HG02870 (cell line): ENCODE results near the gene LETM1.

Experiments
- ATAC-seq: cut with Tn5 transposase; IDR thresholded peaks from one replicate; pipeline ENCODE4 v1.9.1; 2021; ENCODE audit warnings: mild to moderate bottlenecking, moderate library complexity; ENCODE audit not compliant: unreplicated experiment

The LETM1 gene

DNA sequence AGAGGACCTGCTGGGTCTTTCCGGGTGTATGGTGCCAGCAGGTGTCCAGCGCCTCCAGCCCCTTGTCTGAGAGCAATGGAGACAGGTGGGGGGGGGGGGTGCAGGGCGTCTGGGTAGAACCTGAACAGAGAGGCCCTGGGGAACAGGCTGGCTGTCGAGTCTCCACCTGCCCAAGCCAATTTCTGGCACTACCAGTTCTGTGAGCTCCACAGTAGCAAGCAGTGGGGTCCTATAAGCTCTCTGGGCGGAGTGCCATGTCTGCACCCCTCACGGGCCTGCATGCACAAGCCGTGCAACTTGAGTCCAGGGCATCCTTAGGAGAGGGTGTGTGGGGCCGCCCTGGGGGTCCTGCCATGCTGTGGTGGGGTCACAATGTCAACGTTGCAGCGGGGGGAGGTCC is 72.9 kb downstream of the LETM1 start:
- ATAC-seq: no peak

DNA sequence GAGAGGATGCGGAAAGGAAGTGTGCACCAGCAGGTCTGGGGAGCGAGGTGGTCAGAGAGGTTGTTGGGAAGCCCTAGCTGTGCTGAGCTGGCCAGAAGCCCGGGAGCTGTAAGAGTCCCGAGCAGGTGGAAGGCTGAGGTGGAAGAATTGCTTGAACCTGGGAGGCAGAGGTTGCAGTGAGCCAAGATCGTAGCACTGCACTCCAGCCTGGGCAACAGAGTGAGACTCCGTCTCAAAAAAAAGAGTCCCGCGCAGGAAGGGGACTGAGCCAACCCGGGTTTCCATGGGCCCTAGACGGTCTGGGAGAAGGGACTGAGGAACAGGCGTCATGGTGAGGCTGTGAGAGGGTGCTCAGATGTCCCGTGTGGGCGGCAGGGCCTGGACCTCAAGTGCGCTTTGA is 75.5 kb downstream of the LETM1 start:
- ATAC-seq: no peak

DNA sequence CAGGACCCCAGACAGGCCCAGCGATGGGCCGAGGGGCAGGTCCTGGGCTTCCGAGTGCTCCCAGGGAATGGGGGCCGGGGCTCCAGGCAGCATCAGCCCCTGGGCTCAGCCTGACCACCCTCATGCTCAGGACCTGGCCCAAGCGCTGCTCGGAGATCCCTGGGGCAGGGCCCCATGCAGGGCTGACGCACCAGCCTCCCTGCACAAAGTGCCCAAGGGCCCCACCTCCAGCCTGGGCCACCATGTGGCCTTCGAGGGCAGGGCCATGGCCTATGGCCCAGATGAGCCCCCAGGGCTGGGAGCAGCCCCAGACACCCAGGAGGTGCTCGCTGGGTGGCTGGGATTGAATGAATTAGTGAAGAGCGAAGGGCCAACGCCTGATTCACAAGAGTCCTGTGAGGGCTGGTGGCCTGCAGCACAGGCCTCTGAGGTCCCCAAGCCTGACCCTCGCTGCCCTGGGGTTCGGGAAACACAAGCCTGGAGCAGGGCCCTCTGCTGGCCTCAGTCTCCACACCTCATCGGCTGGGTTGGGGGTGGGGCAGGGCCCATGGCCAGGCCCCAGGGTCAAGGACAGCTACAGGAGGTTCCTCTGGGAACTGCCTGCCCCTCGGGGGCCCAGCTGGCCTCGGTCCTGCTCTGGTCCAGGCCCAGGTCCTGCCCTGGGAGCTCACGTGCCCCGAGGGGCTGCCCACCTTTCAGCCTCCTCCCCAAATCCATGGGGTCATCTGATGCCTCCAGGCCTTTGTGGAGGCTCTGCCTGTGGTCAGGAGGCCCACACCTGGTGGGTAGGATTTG is 76.2 kb downstream of the LETM1 start:
- no peak for ATAC-seq

DNA sequence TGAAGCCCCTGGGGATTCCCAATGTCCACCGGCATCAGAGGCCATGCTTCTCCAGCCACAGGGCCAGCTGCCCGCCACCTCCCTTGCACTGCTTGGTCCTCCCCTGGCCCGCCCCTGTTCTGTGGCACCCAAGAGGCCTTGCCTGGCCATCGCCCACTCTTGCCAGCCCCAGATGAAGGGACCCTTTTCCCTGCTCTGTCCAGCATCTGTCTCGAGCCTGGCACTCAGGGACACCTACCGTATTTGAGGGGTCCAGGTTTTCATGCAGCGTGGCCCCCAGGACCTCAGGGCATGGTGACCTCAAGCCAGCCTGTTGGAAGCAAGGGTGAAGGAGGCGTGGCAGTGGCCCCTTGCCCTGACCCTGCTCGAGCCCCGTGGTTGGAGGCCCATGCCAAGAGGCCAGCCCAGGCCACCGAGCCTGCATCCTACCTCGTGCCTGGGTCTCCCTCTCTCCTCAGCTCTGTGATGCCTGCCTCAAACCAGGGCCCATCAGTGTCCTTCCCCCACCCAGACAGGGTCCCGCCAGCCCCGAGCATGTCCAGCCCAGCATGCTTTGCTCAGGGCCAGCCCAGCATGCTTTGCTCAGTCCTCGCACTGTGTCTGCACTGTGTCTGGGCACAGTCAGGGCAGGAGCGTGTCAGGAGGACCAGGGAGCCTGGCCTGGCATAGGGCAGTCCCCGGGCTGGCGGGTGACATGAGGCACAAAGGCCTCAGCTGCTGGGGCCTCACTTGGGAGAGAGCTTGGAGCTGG is 77.1 kb downstream of the LETM1 start:
- ATAC-seq: no peak

DNA sequence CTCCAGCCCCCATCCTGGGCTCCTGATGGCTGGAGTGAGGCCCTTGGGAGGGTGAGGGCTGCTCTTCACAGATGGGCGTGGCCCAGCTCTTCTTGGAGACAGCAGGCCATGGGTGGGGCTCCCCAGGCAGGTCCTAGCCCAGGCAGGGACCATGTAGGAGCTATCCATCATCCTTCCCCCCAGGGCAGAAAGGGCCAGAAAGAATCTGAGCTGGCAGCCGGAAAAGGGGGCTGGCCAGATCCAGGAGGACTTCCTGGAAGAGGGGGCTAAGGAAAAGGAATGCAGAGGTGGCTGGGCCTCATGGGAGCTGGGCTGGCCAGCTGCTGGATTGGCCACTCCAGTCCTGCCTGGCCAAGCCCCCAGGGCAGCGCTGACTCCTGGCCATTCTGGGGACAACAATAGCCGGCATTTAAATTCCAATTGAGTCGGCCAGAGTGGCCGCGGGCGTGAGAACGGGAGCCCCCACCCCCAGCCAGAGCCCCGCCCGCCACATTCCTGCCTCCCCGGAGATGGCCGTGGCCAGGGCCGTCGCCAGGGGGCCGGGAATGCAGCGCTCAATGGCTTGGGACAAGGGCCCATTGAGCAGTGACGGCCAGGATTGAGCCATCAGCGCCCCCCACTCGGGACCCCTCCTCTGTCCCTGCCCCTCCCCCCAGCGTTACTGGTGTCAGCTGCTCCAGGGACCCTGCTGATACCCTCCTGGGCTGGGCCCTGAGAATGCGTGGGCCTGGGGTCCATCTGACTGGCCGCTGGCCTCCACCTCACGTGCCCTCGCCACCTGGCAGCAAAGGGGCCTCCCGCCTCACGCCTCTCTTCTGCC is 77.9 kb downstream of the LETM1 start:
- no peak for ATAC-seq

DNA sequence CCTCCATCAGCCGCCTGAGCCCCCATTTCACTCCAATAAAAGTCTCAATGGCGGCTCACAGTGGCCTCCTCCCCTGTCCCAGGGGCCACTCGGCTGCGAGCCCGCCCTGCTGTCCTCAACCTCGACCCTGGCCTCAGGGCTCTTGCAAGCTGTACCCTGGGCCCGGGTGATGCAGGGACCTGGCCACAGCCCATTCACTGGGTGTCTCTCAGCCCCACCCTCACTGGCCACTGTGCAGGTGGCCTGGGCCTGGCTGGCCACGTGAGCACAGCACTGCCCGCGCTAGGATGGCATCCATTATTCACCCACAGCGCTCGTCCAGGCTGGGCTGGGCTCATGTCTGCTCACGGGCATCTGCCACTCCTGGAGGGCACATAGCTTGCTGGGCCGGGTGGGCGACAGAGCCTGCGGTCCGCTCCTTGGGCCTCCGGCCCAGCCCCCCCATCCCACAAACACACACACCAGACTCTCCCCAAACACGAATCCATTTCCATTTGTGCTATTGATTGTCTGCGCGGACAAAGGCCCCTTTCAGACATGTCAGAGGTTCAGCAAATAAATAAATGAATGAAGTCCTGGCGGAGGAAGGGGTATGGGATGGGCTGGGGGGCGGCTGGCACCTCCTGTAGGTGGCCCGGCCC is 79.3 kb downstream of the LETM1 start:
- ATAC-seq: no peak

DNA sequence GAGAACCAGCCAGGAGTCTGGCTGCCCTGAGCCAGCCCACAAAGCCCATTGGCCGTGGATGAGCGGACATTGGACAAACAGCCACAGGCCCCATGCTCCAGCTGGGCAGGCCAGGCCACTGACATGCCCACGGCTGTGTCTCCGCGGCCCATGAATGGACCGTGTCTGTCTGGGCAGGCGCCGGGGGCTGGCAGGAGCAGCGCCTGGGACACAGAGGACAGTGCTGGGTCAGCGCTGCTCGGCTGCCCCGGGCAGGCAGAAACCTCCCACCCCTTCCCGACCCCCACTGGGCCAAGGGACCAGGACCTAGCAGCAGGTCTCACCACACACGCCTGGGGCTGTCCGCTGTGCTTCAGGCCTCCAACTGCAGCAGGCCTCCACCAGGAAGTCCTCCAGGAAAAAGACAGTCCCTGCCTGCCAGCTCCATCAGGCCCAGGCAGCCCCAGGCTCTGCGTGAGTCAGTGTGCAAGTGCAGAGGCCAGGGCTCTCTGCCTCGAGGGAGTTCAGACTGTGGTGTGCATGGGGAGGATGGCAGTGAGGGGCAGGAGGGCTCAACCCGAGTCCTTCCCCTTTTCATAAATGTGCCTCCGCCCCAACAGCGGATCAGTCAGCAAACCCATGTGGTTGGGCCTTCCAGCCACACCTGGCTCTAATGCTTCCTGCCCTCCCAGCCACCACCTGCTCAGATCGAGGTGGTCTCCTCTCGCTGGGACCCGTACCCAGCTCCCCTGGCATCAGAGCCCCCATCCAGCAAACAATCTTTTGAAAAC is 80.0 kb downstream of the LETM1 start:
- no peak for ATAC-seq

DNA sequence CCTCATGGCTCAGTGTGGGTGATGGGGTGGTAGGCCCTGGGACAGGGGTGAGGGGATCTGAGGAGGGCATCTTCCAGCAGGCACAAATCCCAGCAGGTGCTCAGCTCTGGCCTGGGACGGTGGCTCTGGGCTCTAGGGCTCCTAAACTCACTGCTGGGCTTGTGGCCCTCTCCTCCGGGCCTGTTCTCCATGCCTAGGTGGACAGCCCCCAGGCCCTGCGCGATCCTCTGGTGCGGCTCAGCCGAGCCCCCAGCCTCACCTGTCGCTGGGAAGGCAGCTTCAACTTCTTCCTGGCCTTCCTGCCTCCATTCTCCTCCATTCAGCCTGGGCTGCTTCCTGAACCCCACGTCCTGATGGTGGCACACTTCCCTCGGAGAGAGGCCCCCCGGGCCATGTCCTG is 82.2 kb downstream of the LETM1 start:
- no peak for ATAC-seq

DNA sequence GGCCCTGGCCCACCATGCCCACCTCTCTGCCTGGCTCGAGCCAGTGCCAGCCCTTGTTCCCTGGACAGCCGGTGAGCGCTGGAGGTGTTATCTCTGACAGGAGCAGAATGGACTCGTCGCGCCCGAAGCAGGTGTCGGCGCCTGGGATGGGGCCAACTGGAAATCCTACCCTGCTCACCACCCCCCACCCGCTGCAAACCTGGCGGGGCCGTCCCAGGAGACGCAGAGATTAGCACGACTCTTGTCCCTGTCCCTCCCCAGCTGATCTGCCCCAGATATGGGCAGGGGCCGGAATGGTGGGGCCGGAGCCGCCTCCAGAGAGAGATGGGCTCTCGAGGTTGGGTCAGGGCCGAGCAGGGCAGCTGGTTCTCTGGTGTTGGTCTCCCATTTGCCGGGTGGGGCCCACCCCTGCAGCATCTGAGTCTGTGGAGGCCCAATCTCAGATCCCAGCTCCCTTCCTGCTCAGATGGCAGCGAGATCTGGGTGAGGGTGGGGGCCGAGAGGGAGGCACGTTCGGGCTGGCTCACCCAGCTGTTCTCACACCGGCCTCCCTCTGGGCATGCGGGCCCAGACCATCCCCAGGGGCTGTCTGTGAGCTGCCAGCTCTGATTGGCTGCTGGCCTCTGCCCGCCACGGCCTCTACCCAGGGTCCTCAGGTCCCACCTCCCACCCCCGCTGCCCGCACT is 83.0 kb downstream of the LETM1 start:
- ATAC-seq: no peak

DNA sequence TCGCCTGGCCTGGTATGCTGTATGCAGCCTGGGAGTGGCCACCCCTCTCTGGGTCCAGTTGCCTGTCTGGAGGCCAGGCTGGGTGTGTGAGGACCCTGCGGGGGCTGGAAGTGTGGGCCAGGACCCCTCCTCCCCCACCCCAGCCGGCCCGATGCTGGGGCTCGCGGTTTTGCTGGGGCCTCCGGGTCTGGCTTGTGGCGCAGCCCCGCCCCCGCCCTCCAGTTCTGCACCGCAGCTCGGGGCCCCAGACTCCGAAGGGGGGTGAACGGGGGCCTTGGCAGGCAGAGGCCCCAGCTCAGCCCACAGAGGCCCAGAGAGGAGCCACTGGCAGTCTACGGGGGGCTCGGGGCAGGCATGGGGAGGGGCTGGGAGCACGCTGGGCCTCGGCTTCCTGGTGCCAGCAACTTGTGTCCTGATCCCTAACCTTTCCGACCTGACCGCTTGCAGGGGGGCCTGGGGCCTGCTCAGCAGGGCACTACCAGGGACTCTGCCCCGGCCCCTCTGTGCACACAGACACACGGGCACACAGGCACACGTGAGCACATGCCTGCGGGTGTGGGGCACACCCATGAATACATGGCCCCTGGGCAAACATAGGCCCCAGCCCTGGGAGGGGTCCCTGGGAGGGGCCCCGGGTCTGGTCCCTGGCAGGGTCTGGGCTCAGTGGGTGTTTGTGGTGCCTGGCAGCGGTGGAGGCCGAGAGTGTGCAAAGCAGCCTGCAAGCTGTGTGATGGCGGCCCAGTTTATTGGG is 84.2 kb downstream of the LETM1 start:
- ATAC-seq: no peak

DNA sequence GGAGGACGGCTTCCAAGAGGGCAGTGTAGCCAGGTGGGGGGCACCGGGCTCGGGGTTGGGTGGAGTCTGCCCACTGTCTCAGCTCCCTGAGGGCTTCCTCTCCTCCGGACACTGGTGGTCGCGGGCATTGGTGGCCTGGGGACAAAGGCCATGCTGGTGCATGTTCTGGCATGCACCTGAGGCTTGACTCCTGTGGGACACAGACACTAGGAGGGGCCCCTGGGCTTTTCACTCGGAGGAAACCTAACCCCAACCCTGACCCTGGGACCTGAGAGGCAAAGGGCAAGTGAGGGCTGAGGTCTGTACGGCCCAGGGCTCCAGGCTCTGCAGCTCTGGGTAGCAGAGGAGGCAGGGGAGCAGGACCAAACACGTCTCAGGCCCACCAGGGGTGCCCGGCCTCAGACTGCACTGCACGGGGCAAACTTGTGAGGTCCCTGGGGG is 85.1 kb downstream of the LETM1 start:
- ATAC-seq: no peak

DNA sequence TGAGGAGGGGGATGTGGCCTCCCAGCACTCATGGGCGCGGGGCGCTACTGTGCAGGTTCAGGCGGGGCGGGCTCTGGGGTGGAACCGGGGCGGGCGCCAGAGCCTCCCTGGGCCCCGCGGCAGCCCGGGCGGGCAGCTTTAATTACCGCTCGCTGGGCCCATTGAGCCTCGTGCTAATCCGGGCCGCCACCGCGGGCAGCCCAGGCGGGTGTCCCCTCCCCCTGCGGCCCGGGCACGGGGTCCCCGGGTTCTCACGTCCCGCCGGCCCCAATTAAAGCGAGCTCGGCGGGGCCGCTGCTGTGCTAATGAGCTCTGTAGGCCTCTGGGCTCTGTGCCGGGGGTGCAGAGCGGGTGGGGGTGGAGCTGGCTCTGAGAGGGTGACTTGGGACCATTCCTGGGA is 85.7 kb downstream of the LETM1 start:
- ATAC-seq: no peak

DNA sequence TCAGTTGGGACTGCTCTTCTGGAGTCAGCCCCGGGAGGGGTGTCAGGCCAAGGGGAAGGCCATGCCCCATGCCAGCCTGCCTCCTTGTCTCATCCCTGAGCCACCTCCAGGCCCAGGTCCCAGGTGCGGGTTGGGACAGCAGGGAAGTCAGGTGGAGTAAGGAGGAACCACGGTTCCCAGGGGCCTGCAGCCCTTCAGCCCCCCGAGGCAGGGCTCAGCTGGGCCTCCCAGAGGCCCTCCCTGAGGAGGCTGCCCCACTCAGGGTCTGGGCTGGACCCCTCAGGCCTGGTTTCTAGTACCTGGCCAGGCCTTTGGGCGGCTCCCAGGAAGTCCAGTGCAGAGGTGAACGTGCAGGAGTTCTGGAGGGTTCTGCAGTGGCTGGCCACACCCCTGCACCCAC is 86.3 kb downstream of the LETM1 start:
- no peak for ATAC-seq

DNA sequence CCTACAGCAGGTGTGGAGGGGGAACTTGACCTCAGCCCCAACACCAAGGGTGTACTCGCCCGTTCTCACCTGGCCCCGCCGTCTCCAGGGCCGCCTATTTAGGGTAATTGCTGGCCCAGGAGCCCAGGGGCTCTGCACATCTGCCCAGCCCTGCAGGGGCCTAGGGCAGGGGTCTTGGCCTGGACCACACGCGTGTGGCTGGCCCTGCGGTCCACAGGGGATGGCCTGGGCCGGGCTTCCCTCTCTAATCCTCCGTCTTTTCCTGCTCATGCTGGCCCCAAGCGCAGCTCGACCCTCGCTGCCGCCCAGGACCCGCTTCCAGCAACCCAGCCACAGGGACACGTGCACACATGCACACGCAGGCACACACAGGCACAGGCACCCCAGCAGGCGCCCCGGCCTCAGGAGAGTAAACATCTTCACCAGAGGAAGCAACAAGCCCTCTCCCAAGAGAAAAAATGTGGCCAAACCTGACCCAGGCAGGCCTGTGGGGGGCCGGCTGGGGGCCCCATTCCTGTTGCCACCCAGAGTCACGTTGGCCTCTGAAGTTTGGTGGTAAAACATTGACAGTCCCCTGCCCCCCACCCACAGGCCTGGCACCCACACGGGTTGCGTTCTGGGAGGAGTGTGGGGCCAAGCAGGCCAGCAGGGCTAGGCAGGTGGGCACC is 87.5 kb downstream of the LETM1 start:
- ATAC-seq: no peak

DNA sequence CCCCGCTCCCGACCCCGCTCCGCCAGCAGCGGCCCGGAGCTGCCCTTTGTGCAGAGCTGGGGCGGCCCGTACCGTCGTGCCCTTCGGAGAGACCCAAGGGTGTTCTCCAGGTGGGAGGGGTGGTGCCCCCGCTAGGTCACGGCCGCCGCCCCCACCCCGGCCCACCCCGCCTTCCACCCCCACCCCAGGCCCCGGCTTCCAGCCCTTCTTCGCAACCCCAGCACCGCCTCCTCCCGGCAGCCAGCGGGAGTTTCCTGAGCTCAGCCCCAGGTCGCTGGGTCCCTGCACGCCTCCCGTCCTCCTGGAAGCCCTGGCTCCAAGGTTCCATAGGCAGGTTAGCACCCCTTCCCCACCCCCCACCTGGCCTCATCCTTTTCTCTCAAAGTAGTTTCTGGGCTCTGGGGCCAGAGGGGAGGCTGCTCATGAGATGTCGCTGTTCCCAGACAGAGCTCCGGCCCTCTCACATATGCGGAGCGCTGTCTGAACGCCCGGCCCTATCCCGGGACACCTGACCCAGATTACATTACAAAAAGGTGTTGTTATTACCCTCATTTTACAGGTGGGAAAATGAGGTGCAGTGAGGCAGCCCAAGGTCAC is 88.1 kb downstream of the LETM1 start:
- ATAC-seq: no peak

DNA sequence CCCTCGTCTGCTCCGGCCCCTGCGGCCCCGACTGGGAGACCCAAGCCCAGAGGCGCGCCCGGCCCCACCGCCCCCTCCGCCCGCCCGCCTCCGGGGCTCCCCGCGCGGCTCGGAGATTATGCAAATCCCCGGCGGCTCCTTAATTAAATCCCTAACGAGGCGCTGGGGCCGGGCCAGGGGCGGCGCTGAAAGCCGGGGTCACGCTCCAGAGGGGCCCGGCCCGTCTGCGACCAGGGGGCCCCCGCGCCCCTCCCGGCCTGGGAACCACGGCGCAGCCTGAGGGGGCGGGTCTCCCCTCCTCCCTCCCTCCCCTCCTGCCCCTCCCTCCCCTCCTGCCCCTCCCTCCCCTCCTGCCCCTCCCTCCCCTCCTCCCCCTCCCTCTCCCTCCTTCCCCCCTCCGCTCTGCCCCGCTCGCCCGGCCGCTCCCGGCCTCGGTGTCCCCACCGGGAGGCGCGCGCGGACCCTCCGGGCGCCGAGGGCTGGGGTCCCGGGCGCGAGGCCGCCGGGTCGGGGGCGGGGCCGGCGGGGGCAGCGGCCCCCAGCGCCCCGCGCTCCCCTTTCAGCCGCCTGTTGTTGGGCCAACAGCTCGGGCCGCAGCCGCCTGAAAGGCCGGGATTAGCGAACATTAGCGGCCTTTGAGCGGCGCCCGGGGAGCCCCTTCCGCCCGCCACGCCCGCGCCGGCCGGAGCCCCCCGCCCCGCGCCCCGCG is 88.7 kb downstream of the LETM1 start:
- no peak for ATAC-seq
